AG09319 (cell line): ENCODE measurements around the gene LRRK1.

Experiments used
- DNase-seq: peaks from one replicate; pipeline ENCODE4 v3.0.0-alpha.2; 2010; ENCODE audit warnings: low read depth; ENCODE audit errors: extremely low read depth
- CTCF ChIP-seq: IDR thresholded peaks from 2 replicates; pipeline ENCODE4 v1.5.1; 2011; ENCODE audit warnings: low read depth, mild to moderate bottlenecking, inconsistent platforms, low read length, moderate library complexity

LRRK1 gene

GRCh38 chr15:100899601-100900000 is 19.6 kb upstream of the LRRK1 start:
- no peak for TF ChIP-seq CTCF
- DNase-seq = no peak

GRCh38 chr15:100900136-100900794 is 18.9 kb upstream of the LRRK1 start:
- DNase-seq = no peak
- no peak for TF ChIP-seq CTCF

- no peak for TF ChIP-seq CTCF
- no peak for DNase-seq
Measured at GRCh38 chr15:100900795-100901169, 18.4 kb upstream of the LRRK1 start.

- TF ChIP-seq CTCF = no peak
- no peak for DNase-seq
Measured at GRCh38 chr15:100901296-100901695, 17.9 kb upstream of the LRRK1 start.

GRCh38 chr15:100901702-100902435 is 17.3 kb upstream of the LRRK1 start:
- no peak for DNase-seq
- TF ChIP-seq CTCF = no peak

- DNase-seq = peak; percentile 67
Measured at GRCh38 chr15:100902436-100903167, 16.6 kb upstream of the LRRK1 start.

More at GRCh38 chr15:100902436-100903167, 16.6 kb upstream of the LRRK1 start:
- TF ChIP-seq CTCF = no peak
